Fibroblast of skin of scalp (primary cell): ENCODE data around the gene ELOVL6.
A peak's percentile ranks its signal among the peaks of the same experiment; 100 is the strongest.
"Not testable (repeated sequence)": the region's sequence is repeated elsewhere in the genome, so short reads cannot be mapped to it uniquely, and the experiment has no call there.

ENCODE experiments used
- DNase-seq: peaks from one replicate; pipeline ENCODE4 v3.0.0-alpha.2; 2013

The ELOVL6 gene

DNA sequence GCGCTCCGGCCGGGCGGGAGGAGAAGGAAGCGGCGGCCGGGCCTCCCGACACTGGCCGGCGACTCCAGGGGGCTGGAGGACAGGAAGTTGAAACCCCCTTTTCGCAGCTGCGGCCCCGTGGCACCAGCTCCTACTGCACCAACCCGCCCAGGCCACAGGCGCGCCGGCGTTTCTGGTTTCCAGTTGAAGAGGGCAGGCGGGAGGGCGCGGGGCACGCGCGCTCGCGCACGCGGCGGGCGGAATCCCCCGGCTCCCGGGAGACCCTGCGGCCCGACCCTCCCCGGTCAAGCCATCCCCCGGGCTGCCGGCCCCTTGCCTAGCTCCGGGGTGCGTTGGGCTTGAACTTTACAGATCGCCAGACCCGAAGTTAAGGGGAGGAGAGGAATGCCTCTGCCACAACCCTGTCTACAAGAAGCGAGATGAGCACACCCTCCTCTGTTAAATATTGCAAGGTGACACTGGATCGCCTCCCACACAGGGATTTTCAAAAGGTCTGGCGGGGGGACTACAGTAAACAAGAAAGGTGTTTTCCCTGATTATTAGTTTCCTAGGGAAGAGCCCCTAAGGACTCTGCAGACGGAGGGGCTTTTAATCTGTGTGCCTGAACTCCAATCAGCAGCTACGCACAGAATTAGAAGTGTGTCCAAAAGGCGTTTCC is 1.4 kb downstream of the ELOVL6 start:
- peak; percentile 46 for DNase-seq

DNA sequence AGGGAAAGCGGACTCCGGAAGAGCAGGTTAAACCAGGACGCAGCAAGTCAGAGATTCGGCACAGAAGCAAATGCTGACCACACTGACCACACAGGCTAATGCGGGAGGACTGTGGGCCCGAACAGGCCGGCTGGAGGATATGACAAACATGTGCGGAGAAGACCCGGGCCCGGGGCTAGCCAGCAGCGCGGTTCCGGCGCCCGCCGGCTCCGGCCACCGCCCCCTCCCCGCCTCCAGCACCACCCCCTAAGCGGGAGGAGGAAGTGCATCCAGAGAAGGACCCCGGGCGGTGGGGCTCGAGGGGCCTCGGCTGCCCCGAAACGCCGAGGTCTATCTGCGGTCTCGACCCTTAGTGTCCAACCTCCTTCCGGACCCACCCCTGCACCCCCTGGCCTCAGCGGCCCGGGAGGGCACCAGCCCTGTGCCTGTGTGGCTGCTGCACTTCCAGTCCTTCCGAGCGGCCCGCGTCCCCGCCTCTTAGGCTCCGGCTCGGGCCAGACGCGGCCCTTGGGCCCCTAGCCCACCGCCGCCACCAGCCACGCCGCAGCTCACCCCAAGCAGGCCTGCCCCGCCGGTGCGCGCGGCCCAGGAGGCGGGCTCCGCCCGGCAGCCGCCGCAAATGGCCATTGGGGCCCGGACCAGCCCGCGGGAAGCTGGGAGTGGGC is 2.1 kb downstream of the ELOVL6 start:
- DNase-seq: peak; percentile 27

DNA sequence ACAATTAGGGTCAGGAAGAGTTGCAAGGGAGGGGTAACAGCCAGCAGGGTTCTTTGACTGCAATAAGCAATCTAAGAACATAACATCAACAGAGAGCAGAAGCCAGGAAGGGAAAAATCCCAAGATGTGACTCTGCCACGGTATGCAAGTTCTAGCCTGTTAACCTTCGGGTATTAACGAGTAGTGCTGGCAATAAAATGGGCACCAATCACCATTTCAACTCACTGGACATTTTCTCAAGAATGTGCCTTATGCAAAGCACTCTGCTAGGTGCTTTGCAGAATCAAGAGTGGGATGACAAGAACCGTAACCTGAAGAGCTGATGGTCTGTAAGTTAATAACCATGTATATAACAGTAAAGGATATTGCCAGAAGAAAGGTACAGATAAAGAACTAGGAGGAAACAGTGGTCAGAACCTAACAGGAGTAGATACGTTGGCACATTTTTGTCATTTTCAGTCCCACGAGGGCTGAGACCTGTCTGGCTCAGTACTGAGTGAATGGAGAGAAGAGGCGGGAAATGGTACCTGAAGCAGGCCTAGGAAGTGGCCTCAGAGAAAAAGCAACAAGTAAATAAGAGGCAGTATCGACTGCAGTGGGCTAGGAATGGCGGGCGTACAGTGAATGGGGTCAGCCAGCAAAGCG is 2.7 kb downstream of the ELOVL6 start:
- DNase-seq: no peak

DNA sequence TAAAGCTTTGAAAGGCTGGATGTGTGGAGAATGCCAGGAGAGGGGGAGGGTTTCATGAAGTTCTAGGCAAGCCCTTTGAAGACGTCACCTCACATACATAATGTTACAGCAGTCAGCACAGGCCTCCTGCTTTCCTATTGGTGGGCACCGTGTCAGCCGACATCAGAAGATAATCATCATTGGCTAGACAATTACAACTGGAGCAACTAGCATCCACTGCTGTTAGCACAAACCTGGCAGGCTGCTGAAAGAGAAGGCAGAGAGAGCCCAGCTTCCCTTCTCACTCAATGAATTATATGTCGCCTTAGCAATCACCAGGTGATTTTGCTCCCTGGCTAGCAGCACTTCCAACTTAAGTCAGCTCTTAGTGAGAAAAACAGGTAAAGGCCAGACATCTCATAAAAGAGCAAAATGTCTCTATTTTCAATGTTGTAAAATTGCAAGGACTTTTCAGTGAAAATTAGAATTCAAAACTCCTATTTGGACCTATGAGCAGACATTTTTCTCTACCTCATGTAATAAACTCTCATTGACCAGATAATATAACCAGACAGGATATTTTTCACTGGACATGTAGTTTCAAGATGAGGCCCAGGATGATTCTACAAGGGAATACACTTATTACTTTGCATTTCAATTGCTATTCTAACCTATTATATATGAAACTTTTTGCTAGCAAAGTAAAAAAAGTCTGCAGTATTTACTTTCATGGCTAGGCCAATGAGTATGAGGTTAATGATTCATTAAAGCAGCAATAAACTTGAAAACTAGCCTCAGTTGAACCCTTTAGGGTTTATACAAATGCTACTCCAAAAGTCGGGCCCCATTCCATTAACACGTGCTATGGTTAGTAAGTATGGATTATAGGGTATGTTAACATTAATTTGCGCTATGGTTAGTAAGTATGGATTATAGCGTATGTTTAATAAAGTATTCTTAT is 4.3 kb downstream of the ELOVL6 start:
- DNase-seq: peak; percentile 94

GRCh38 chr4:110193287-110193686 is 5.1 kb downstream of the ELOVL6 start:
- DNase-seq: not testable (repeated sequence)

- DNase-seq: no peak
Observed at GRCh38 chr4:110190249-110190648, 8.2 kb downstream of the ELOVL6 start.

DNA sequence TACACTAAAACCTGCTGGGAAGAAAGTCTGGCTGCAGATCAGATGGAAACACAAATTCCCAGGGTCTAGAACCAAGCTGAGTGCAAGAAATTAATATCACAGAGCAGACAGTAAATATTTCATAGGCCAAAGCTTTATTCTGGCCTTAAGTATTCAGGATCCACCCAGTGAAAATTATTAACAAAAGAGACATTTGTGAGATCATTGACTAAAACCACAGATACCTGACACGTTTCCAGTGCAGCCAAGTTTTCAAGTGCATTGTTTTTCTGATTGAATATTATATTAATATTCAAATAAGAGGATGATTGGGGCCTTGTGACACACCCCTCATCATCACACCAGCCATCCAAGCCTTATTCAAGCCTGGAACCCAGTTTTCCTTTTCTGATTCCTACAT is 10.3 kb downstream of the ELOVL6 start:
- no peak for DNase-seq

DNA sequence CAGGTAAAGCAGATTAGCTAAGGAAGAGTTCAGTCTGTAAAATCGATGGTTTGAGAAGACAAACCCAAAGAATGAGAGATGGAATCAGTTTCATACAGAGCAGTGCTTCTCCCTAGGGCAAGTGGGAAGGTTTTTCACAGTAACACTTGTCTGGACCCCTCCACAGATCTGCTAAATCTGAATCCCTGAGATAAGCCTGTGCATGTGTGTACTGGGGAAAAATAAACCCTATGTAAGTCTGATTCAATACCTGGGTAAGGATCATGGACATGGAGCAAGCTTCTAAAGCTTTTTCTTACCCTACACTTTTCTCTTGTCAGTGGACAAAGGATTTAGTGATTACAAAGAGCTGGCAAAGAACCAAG is 13.6 kb downstream of the ELOVL6 start:
- no peak for DNase-seq

DNA sequence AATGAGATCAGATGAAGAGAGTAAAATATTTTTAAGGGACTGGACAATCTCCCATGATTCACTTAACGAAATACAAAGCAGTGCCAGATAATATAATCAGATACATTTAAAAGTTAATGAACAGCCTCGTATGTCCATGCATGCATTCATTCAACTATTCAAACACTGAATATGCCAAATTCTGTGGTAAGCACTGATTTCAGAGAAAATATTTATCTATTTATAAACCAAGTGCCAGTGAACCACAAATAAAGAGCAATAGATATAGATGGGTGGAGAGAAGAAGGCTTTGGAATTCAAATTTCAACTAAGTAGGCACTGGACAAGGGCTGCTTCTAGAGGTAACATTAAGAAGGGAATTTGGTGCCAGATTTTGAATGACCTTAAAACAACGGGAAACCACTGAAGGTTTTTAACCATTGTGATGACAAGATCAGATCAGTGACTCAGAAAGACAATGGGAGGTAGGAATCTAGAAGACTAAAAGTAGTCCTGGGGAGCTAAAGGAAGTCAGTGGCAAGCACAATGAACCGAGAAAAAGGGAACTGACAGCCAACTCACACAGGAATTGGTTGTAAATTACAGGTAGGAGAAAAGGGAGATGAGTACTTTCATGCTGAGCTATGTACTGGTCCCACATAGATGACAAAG is 14.2 kb downstream of the ELOVL6 start:
- peak; percentile 50 for DNase-seq

GRCh38 chr4:110183643-110184042 is 14.8 kb downstream of the ELOVL6 start:
- DNase-seq: no peak

- DNase-seq: no peak
Observed at GRCh38 chr4:110183058-110183457, 15.4 kb downstream of the ELOVL6 start.

GRCh38 chr4:110181890-110182289 is 16.5 kb downstream of the ELOVL6 start:
- no peak for DNase-seq

GRCh38 chr4:110175634-110176033 is 22.8 kb downstream of the ELOVL6 start:
- DNase-seq: no peak

DNA sequence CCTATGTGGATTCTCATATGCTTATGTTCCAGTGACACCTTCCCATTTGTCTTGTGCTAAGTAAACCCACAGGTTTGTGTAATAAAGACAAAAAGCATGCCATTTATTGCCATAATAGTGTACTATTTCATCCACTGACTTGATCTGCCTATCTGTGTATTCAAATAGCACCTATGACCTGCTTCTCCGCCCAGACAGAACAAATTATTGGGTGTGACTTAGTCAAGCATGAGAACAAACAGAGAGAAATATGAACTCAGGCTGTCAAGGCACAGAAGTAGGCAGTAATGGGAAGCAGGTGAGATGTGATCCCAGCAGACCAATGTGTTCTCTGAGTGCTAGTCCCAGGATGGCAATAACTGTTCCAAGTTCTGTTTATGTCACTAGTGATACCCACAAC is 25.4 kb downstream of the ELOVL6 start:
- no peak for DNase-seq

GRCh38 chr4:110171971-110172370 is 26.4 kb downstream of the ELOVL6 start:
- DNase-seq: no peak

DNA sequence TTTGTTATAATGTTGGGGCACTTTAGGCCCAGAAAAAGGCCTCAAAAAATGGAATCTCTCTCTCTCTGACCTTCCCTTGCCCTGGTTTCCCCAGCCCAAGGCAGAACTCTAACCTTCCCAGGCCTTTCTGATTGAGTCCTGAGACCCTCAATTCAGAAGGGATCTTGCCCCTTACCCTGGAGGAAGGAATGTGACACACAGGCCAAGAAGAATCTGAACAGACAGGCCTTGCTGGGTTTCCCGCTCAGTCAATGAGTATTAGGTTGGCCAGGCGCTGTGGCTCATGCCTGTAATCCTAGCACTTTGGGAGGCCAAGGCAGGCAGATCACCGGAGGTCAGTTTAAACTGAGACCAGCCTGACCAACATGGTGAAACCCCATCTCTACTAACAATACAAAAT is 27.6 kb downstream of the ELOVL6 start:
- DNase-seq: no peak

- peak; percentile 69 for DNase-seq
Observed at GRCh38 chr4:110165382-110166286, 32.8 kb downstream of the ELOVL6 start.

- DNase-seq: no peak
Observed at GRCh38 chr4:110164856-110165255, 33.6 kb downstream of the ELOVL6 start.

- peak; percentile 73 for DNase-seq
Observed at GRCh38 chr4:110164251-110164650, 34.2 kb downstream of the ELOVL6 start.

DNA sequence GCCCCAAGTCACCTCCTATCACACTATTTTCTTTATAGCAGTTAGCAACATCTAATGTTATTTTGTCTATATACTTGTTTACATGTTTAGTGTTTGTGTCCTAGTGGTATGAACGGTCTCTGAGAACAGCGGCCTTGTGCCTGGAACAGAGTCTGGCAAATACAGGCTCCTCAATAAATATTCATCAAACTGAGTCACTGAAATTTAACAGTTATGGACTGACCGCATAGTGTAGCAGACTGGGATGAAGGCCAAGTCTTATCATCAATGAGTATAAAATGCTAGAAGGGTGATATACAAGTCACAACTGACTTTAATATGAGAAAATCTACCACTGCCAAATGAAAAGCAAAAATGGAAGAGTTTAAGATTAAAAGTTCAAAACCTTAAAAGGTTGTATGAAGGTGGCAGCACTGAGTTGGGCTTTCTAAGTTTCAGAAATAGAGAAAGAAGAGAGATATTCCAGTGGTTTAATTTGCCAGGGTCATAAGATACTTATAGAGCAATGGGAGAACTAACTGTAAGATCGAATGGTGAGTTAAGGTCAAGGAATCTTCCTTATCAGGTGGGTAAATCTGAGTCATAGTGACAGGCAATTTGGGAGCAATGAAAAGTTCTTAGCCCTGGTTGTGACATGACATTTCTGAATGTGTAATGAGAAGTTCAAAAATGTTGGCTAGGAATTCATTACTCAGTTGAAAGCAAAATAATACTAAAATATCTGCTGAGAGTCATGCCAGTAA is 34.9 kb downstream of the ELOVL6 start:
- DNase-seq: peak; percentile 83

GRCh38 chr4:110160618-110161017 is 37.8 kb downstream of the ELOVL6 start:
- no peak for DNase-seq
